GM12878 (cell line): ENCODE data around the gene LYL1. TPM values are rescaled to one million over a fixed set of nuclear protein-coding genes. Genes with fewer than 3 reads are reported as not detected.

Experiments used
- CHD1 ChIP-seq: IDR thresholded peaks from 2 replicates; pipeline ENCODE4 v1.6.1; 2012; ENCODE audit warnings: low read depth, low read length, improper control_type of control experiment
- FOXK2 ChIP-seq: fragments of 450-650 bp; IDR thresholded peaks from 2 replicates; pipeline ENCODE4 v1.6.1; 2017; ENCODE audit warnings: mild to moderate bottlenecking, moderate library complexity
- FOXM1 ChIP-seq: IDR thresholded peaks from 2 replicates; pipeline ENCODE4 v1.6.1; 2012; ENCODE audit warnings: low read depth, mild to moderate bottlenecking, inconsistent platforms, low read length, moderate library complexity
- HDGF ChIP-seq: fragments of 450-650 bp; IDR thresholded peaks from 2 replicates; pipeline ENCODE4 v1.6.1; 2016; ENCODE audit warnings: antibody characterized with exemption
- HSF1 ChIP-seq: fragments of 150-350 bp; IDR thresholded peaks from 2 replicates; pipeline ENCODE4 v1.6.1; 2014; ENCODE audit warnings: mild to moderate bottlenecking, low read depth, low read length
- IRF4 ChIP-seq: IDR thresholded peaks from 2 replicates; pipeline ENCODE4 v1.6.1; 2011; ENCODE audit warnings: low read depth, low read length
- MXI1 ChIP-seq: fragments of 150-350 bp; IDR thresholded peaks from 2 replicates; pipeline ENCODE4 v1.6.1; 2011; ENCODE audit warnings: low read depth, mild to moderate bottlenecking, inconsistent platforms, low read length, improper control_type of control experiment
- MYC ChIP-seq: IDR thresholded peaks from 2 replicates; pipeline ENCODE4 v1.6.1; 2011; ENCODE audit warnings: mild to moderate bottlenecking, low read length, moderate library complexity, inconsistent platforms; ENCODE audit not compliant: insufficient read depth, insufficient replicate concordance, insufficient read length, severe bottlenecking
- NR2C1 ChIP-seq: fragments of 450-650 bp; IDR thresholded peaks from 2 replicates; pipeline ENCODE4 v1.6.1; 2017; ENCODE audit warnings: antibody characterized with exemption, mild to moderate bottlenecking, moderate library complexity
- NR2C2 ChIP-seq: IDR thresholded peaks from 2 replicates; pipeline ENCODE4 v1.6.1; 2011; ENCODE audit warnings: borderline replicate concordance, low read depth; ENCODE audit not compliant: control insufficient read depth, insufficient read length
- PKNOX1 ChIP-seq: fragments of 450-650 bp; IDR thresholded peaks from 2 replicates; pipeline ENCODE4 v1.6.1; 2016; ENCODE audit warnings: mild to moderate bottlenecking
- RAD21 ChIP-seq: IDR thresholded peaks from 2 replicates; pipeline ENCODE4 v1.6.1; 2011; ENCODE audit warnings: mild to moderate bottlenecking, low read depth, low read length, moderate library complexity; ENCODE audit not compliant: insufficient read depth
- RAD51 ChIP-seq: fragments of 450-650 bp; IDR thresholded peaks from 2 replicates; pipeline ENCODE4 v1.6.1; 2016; ENCODE audit warnings: moderate library complexity, mild to moderate bottlenecking, inconsistent platforms
- SPI1 ChIP-seq: IDR thresholded peaks from 2 replicates; pipeline ENCODE4 v1.6.1; 2011; ENCODE audit warnings: low read depth, mild to moderate bottlenecking, low read length, moderate library complexity, borderline replicate concordance; ENCODE audit not compliant: insufficient read depth
- TAF1 ChIP-seq: IDR thresholded peaks from 2 replicates; pipeline ENCODE4 v1.6.1; 2011; ENCODE audit warnings: mild to moderate bottlenecking, low read depth, low read length, borderline replicate concordance
- TBL1XR1 ChIP-seq: IDR thresholded peaks from 2 replicates; pipeline ENCODE4 v1.6.1; 2012; ENCODE audit warnings: low read depth, low read length, improper control_type of control experiment
- ZBED1 ChIP-seq: IDR thresholded peaks from 2 replicates; pipeline ENCODE4 v1.6.1; 2016; ENCODE audit warnings: borderline replicate concordance
- polyA plus RNA-seq, 11 experiments: library from polyadenylated mRNA; depleted of rRNA in 4 of 11; unstranded in 6 of 11; stranded (reverse) in 5 of 11; fragments of >200 nt; fragmentation: Nextera tagmentation in 4 of 11; fragmentation: Illumina TruSeq in 1 of 11; extraction: Ambion mirVana in 4 of 11; extraction: Trizol in 1 of 11; gene quantifications; 1 replicate in 1 of 11; 2 replicates in 10 of 11; pipeline versions ENCODE4 v1.2.1 to v1.2.3, GENCODE V29; 2011 to 2016; ENCODE audit warnings: inconsistent platforms in 2 of 11, missing spikeins in 2 of 11, low read depth in 1 of 11
- total RNA-seq, 4 experiments: library from RNA; depleted of rRNA in 3 of 4; stranded (reverse); fragments of >200 nt in 3 of 4; fragmentation: Illumina TruSeq in 1 of 4; extraction: Trizol in 1 of 4; gene quantifications; 2 replicates each; pipeline versions ENCODE4 v1.2.1 to v1.2.3, GENCODE V29; 2013 to 2021
- TF ChIP-seq, protein P1 (sequence below): IDR thresholded peaks from 2 replicates; pipeline ENCODE4 v1.6.1; 2012; ENCODE audit warnings: mild to moderate bottlenecking, low read depth, low read length
- TF ChIP-seq, protein P2 (sequence below): fragments of 450-650 bp; IDR thresholded peaks from 2 replicates; pipeline ENCODE4 v1.6.1; 2017; ENCODE audit warnings: antibody characterized with exemption, mild to moderate bottlenecking, moderate library complexity

The LYL1 gene
- total and polyA plus RNA-seq, 10 of the 15 experiments (the other 5 are each of a cell fraction or from before 2014, with no cell fraction given), result 0.10 to 34.8 (median 4.4) TPM

GRCh38 chr19:13102666-13103580 lies at the start of gene LYL1 (continued):
- TF ChIP-seq HDGF (peak; percentile 77; the same call in 1 of the 2 replicates), FOXM1 (no peak), RAD51 (peak; percentile 83), TBL1XR1 (peak; percentile 49; the same call in 1 of the 2 replicates), HSF1 (no peak), SPI1 (peak; percentile 94), PKNOX1 (no peak), ZBED1 (no peak), TAF1 (no peak), NR2C1 (peak; percentile 32; the same call in 1 of the 2 replicates), NR2C2 (no peak), MYC (no peak), CHD1 (no peak), MXI1 (no peak; the same call in 1 of the 2 replicates), IRF4 (no peak), FOXK2 (no peak), RAD21 (no peak)
- TF ChIP-seq, protein P1, sequence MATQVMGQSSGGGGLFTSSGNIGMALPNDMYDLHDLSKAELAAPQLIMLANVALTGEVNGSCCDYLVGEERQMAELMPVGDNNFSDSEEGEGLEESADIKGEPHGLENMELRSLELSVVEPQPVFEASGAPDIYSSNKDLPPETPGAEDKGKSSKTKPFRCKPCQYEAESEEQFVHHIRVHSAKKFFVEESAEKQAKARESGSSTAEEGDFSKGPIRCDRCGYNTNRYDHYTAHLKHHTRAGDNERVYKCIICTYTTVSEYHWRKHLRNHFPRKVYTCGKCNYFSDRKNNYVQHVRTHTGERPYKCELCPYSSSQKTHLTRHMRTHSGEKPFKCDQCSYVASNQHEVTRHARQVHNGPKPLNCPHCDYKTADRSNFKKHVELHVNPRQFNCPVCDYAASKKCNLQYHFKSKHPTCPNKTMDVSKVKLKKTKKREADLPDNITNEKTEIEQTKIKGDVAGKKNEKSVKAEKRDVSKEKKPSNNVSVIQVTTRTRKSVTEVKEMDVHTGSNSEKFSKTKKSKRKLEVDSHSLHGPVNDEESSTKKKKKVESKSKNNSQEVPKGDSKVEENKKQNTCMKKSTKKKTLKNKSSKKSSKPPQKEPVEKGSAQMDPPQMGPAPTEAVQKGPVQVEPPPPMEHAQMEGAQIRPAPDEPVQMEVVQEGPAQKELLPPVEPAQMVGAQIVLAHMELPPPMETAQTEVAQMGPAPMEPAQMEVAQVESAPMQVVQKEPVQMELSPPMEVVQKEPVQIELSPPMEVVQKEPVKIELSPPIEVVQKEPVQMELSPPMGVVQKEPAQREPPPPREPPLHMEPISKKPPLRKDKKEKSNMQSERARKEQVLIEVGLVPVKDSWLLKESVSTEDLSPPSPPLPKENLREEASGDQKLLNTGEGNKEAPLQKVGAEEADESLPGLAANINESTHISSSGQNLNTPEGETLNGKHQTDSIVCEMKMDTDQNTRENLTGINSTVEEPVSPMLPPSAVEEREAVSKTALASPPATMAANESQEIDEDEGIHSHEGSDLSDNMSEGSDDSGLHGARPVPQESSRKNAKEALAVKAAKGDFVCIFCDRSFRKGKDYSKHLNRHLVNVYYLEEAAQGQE, result no peak
- TF ChIP-seq, protein P2, sequence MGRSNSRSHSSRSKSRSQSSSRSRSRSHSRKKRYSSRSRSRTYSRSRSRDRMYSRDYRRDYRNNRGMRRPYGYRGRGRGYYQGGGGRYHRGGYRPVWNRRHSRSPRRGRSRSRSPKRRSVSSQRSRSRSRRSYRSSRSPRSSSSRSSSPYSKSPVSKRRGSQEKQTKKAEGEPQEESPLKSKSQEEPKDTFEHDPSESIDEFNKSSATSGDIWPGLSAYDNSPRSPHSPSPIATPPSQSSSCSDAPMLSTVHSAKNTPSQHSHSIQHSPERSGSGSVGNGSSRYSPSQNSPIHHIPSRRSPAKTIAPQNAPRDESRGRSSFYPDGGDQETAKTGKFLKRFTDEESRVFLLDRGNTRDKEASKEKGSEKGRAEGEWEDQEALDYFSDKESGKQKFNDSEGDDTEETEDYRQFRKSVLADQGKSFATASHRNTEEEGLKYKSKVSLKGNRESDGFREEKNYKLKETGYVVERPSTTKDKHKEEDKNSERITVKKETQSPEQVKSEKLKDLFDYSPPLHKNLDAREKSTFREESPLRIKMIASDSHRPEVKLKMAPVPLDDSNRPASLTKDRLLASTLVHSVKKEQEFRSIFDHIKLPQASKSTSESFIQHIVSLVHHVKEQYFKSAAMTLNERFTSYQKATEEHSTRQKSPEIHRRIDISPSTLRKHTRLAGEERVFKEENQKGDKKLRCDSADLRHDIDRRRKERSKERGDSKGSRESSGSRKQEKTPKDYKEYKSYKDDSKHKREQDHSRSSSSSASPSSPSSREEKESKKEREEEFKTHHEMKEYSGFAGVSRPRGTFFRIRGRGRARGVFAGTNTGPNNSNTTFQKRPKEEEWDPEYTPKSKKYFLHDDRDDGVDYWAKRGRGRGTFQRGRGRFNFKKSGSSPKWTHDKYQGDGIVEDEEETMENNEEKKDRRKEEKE, result no peak
